ENCODE data around the gene H2BK1.

Gene H2BK1

DNA sequence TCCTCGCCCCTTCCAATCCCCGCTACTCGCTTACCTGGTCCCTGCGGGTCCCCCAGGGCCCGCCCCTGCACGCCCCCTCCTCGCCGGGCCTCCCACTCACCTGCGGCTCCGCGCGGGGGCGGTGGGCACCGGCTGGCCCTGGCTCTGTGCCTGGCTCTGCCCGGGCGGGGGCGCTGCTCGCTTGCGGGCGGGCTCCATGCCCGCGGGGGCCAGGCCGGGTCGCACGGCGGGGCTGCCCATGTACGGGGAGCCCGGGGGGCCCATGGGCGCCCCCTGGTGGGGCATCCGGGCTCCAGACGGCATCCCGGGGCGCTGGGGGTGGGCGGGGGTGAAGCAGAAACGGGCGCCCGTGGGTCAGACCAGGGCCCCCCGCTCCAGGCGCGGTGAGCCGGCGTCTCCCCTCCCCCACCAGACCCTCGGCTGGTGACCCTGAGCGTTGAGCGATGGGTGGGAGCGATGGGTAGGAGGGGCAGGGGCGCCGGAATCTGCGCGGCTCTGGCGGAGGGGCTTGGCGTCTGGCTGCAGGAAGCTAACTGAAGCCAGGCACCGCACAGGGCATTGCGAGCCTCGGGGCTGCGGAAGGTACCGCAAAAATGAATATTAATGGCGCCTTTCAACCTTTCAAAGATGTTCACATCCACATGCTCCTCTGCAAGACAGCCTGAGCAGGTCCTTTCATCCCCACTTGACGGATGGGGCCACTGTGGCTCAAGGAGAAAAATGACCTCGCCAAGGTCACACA is 35.2 kb upstream of the H2BK1 start:
- peaks cover 0 to 59% (median 27%) of the 10 kb centered on the region in 5 experiments for H3K27me3 ChIP-seq (replicated peaks in 2 of 5; ENCODE audit: control insufficient read depth in 4 of 5, insufficient read depth in 5 of 5, low read length in 4 of 5)
- H3K4me1 ChIP-seq (ENCODE audit: control extremely low read depth in 1 of 4, control insufficient read depth in 4 of 4, insufficient read depth in 4 of 4, low read length in 3 of 4): peaks cover 5 to 56% (median 55%) of the 10 kb centered on the region in 4 experiments
- peaks cover 0 to 9% (median 5%) of the 10 kb centered on the region in 4 experiments for H3K36me3 ChIP-seq (ENCODE audit: control insufficient read depth in 4 of 4, insufficient read depth in 4 of 4, low read length in 3 of 4)
- DNase-seq: peak; percentile 61 to 72 (median 71)
- no peak overlapping the region for H3K27ac ChIP-seq (ENCODE audit: insufficient read depth in 1 of 2, low read depth in 1 of 2, low read length in 2 of 2, poor library complexity in 1 of 2, severe bottlenecking in 2 of 2)
- H3K4me3 ChIP-seq (ENCODE audit: control insufficient read depth in 1 of 7, extremely low read depth in 1 of 7, insufficient read depth in 4 of 7, low read depth in 2 of 7, low read length in 6 of 7): peak overlapping the region in 5 of 7 experiments; percentile 32 to 62 (median 46)
- no peaks in the 10 kb centered on the region for H3K9me3 ChIP-seq (ENCODE audit: control extremely low read depth in 1 of 5, control insufficient read depth in 4 of 5, insufficient read depth in 2 of 5, low read depth in 1 of 5, low read length in 4 of 5)
- WGBS (ENCODE audit: insufficient coverage): 5% methylated on average over 39 of the region's 60 CpGs
- ChIA-PET POLR2A (interaction anchor here (0.6 kb wide), 1 partner anchor 10 kb away, joined by 4 read pairs; no protein-coding TSS in a partner anchor), CTCF (interaction anchor here (0.8 to 7.9 kb wide), 23 partner anchors 9 to 637 kb away, joined by 3 to 98 read pairs (median 5); partner anchors contain the start of genes CHPF2 and H2BK1)

GRCh38 chr7:151244841-151245346 is 34.6 kb upstream of the H2BK1 start:
- H3K4me1 ChIP-seq (ENCODE audit: control extremely low read depth in 1 of 4, control insufficient read depth in 4 of 4, insufficient read depth in 4 of 4, low read length in 3 of 4): peaks cover 5 to 56% (median 55%) of the 10 kb centered on the region in 4 experiments
- peak overlapping the region in 5 of 7 experiments; percentile 32 to 62 (median 46) for H3K4me3 ChIP-seq (ENCODE audit: control insufficient read depth in 1 of 7, extremely low read depth in 1 of 7, insufficient read depth in 4 of 7, low read depth in 2 of 7, low read length in 6 of 7)
- CTCF ChIA-PET: interaction anchor here (0.8 to 7.9 kb wide), 31 partner anchors 10 to 637 kb away, joined by 3 to 98 read pairs (median 6); partner anchors contain the start of genes ABCF2, CHPF2 and H2BK1
- peaks cover 0 to 52% (median 21%) of the 10 kb centered on the region in 5 experiments for H3K27me3 ChIP-seq (replicated peaks in 2 of 5; ENCODE audit: control insufficient read depth in 4 of 5, insufficient read depth in 5 of 5, low read length in 4 of 5)
- no peak for DNase-seq
- no peak overlapping the region for H3K27ac ChIP-seq (ENCODE audit: insufficient read depth in 1 of 2, low read depth in 1 of 2, low read length in 2 of 2, poor library complexity in 1 of 2, severe bottlenecking in 2 of 2)
- peaks cover 0 to 15% (median 8%) of the 10 kb centered on the region in 4 experiments for H3K36me3 ChIP-seq (ENCODE audit: control insufficient read depth in 4 of 4, insufficient read depth in 4 of 4, low read length in 3 of 4)
- no peaks in the 10 kb centered on the region for H3K9me3 ChIP-seq (ENCODE audit: control extremely low read depth in 1 of 5, control insufficient read depth in 4 of 5, insufficient read depth in 2 of 5, low read depth in 1 of 5, low read length in 4 of 5)
- POLR2A ChIA-PET: interaction anchor here (1.1 to 2.1 kb wide), 2 partner anchors 11 to 18 kb away, joined by 3 to 15 read pairs; partner anchors contain the start of genes ABCF2 and CHPF2
- WGBS (ENCODE audit: insufficient coverage): 6% methylated on average over 8 of the region's 15 CpGs

GRCh38 chr7:151244196-151244840 is 34.0 kb upstream of the H2BK1 start:
- CTCF ChIA-PET: interaction anchor here (0.6 to 7.9 kb wide), 41 partner anchors 10 to 638 kb away, joined by 3 to 98 read pairs (median 5); partner anchors contain the start of genes ABCF2, CHPF2, GBX1 and H2BK1
- Histone ChIP-seq H3K27me3 (replicated peaks in 2 of 5; ENCODE audit: control insufficient read depth in 4 of 5, insufficient read depth in 5 of 5, low read length in 4 of 5) (peaks cover 0 to 46% (median 20%) of the 10 kb centered on the region in 5 experiments), H3K4me3 (ENCODE audit: control insufficient read depth in 1 of 7, extremely low read depth in 1 of 7, insufficient read depth in 4 of 7, low read depth in 2 of 7, low read length in 6 of 7) (peak overlapping the region in 2 of 7 experiments; percentile 51 to 56), H3K9me3 (ENCODE audit: control extremely low read depth in 1 of 5, control insufficient read depth in 4 of 5, insufficient read depth in 2 of 5, low read depth in 1 of 5, low read length in 4 of 5) (no peaks in the 10 kb centered on the region), H3K27ac (ENCODE audit: insufficient read depth in 1 of 2, low read depth in 1 of 2, low read length in 2 of 2, poor library complexity in 1 of 2, severe bottlenecking in 2 of 2) (no peak overlapping the region), H3K4me1 (ENCODE audit: control extremely low read depth in 1 of 4, control insufficient read depth in 4 of 4, insufficient read depth in 4 of 4, low read length in 3 of 4) (peaks cover 5 to 53% (median 50%) of the 10 kb centered on the region in 4 experiments), H3K36me3 (ENCODE audit: control insufficient read depth in 4 of 4, insufficient read depth in 4 of 4, low read length in 3 of 4) (peaks cover 3 to 20% (median 13%) of the 10 kb centered on the region in 4 experiments)
- WGBS (ENCODE audit: insufficient coverage): 23% methylated on average over 4 of the region's 10 CpGs
- POLR2A ChIA-PET: interaction anchor here (1.1 to 2.1 kb wide), 2 partner anchors 11 to 18 kb away, joined by 3 to 15 read pairs; partner anchors contain the start of genes ABCF2 and CHPF2
- peak; percentile 72 to 85 (median 77) for DNase-seq

DNA sequence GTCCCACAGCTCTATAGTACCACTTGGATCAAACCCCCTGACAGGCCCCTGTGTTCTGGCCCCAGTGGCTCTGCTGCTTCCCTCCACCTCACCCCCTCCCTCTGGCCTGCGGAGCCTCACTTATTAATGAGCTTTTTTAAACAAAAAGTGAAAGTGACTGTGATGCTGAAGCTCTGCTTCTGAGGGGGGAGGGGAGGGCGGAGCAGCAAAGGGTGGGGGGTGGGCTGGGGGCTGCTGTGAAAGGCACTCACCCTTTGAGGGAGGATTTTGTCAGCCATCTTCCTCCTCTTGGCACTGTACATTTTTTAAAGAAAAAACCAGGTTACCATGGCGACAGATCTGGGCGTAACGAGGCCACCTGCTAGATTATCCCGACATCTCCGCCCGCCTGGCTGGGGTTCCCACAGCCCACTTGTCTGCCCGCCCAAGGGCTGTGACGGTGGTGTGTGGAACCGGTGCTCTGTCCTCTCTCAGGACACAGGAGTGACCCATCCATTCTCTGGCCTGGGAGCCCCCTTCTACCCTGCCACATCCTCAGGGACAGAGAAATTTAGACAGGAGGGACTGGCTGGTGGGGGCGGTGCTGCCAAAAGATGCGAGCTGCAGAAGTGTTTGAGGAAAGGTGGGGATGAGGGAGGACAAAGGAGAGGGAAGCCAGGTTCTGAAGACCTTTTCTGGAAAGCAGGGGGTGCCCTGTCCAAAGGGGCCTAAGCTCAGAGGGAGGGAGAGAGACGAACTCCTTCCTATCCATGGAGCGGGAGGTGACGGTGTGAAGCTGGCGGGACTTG is 33.3 kb upstream of the H2BK1 start:
- Histone ChIP-seq H3K9me3 (ENCODE audit: control extremely low read depth in 1 of 5, control insufficient read depth in 4 of 5, insufficient read depth in 2 of 5, low read depth in 1 of 5, low read length in 4 of 5) (no peaks in the 10 kb centered on the region), H3K36me3 (ENCODE audit: control insufficient read depth in 4 of 4, insufficient read depth in 4 of 4, low read length in 3 of 4) (peaks cover 5 to 27% (median 20%) of the 10 kb centered on the region in 4 experiments), H3K4me3 (ENCODE audit: control insufficient read depth in 1 of 7, extremely low read depth in 1 of 7, insufficient read depth in 4 of 7, low read depth in 2 of 7, low read length in 6 of 7) (peak overlapping the region in 5 of 7 experiments; percentile 21 to 63 (median 51)), H3K4me1 (ENCODE audit: control extremely low read depth in 1 of 4, control insufficient read depth in 4 of 4, insufficient read depth in 4 of 4, low read length in 3 of 4) (peaks cover 5 to 46% (median 44%) of the 10 kb centered on the region in 4 experiments), H3K27me3 (replicated peaks in 2 of 5; ENCODE audit: control insufficient read depth in 4 of 5, insufficient read depth in 5 of 5, low read length in 4 of 5) (peaks cover 0 to 44% (median 20%) of the 10 kb centered on the region in 5 experiments), H3K27ac (ENCODE audit: insufficient read depth in 1 of 2, low read depth in 1 of 2, low read length in 2 of 2, poor library complexity in 1 of 2, severe bottlenecking in 2 of 2) (no peak overlapping the region)
- ChIA-PET POLR2A (interaction anchor here (1.1 to 2.1 kb wide), 2 partner anchors 10 to 17 kb away, joined by 3 to 15 read pairs; partner anchors contain the start of genes ABCF2 and CHPF2), CTCF (interaction anchor here (0.6 to 7.9 kb wide), 42 partner anchors 9 to 152 kb away, joined by 3 to 98 read pairs (median 6); partner anchors contain the start of genes ABCF2, CHPF2, GBX1 and H2BK1)
- peak; percentile 63 to 80 (median 79) for DNase-seq
- 10% methylated on average over 13 of the region's 17 CpGs for WGBS (ENCODE audit: insufficient coverage)

- peak overlapping the region in 5 of 7 experiments; percentile 21 to 63 (median 51) for H3K4me3 ChIP-seq (ENCODE audit: control insufficient read depth in 1 of 7, extremely low read depth in 1 of 7, insufficient read depth in 4 of 7, low read depth in 2 of 7, low read length in 6 of 7)
- WGBS (ENCODE audit: insufficient coverage): 44% methylated on average over 2 of the region's 2 CpGs
Measured at GRCh38 chr7:151243045-151243349, 32.7 kb upstream of the H2BK1 start.

More at GRCh38 chr7:151243045-151243349, 32.7 kb upstream of the H2BK1 start:
- Histone ChIP-seq H3K9me3 (ENCODE audit: control extremely low read depth in 1 of 5, control insufficient read depth in 4 of 5, insufficient read depth in 2 of 5, low read depth in 1 of 5, low read length in 4 of 5) (no peaks in the 10 kb centered on the region), H3K27me3 (replicated peaks in 2 of 5; ENCODE audit: control insufficient read depth in 4 of 5, insufficient read depth in 5 of 5, low read length in 4 of 5) (peaks cover 0 to 40% (median 20%) of the 10 kb centered on the region in 5 experiments), H3K4me1 (ENCODE audit: control extremely low read depth in 1 of 4, control insufficient read depth in 4 of 4, insufficient read depth in 4 of 4, low read length in 3 of 4) (peaks cover 5 to 41% (median 39%) of the 10 kb centered on the region in 4 experiments), H3K36me3 (ENCODE audit: control insufficient read depth in 4 of 4, insufficient read depth in 4 of 4, low read length in 3 of 4) (peaks cover 5 to 33% (median 23%) of the 10 kb centered on the region in 4 experiments), H3K27ac (ENCODE audit: insufficient read depth in 1 of 2, low read depth in 1 of 2, low read length in 2 of 2, poor library complexity in 1 of 2, severe bottlenecking in 2 of 2) (no peak overlapping the region)
- no peak for DNase-seq
- CTCF ChIA-PET: interaction anchor here (0.9 to 7.9 kb wide), 20 partner anchors 9 to 151 kb away, joined by 3 to 98 read pairs (median 6); partner anchors contain the start of genes ABCF2, CHPF2 and GBX1
- POLR2A ChIA-PET: interaction anchor here (2.1 kb wide), 1 partner anchor 10 kb away, joined by 15 read pairs; the partner anchor contains the start of gene CHPF2

Measured in common myeloid progenitor, CD34-positive (primary cell).